HTERT RPE-1 (cell line): ENCODE measurements around the gene MSANTD3.

ENCODE experiments used
- in situ Hi-C: fragments of 300-500 bp; cut with MboI; formaldehyde crosslinking; loops from 4 replicates; pipeline ENCODE4 v1.14.3; 2020; ENCODE audit warnings: low sequenced_read_pairs

Gene MSANTD3

GRCh38 chr9:100499460-100499859 lies 72.5 kb downstream of the MSANTD3 start:
- in situ Hi-C loops = no loop called here

GRCh38 chr9:100499866-100500265 lies 72.9 kb downstream of the MSANTD3 start:
- in situ Hi-C loops = no loop called here
